AG04449 (cell line): Measurements from ENCODE around the gene FYB1.

Experiments
- CTCF ChIA-PET: fragments of 350-600 bp; formaldehyde crosslinking; extraction: SDS; loops from one replicate; lab custom pipeline; 2021; ENCODE audit warnings: antibody characterized with exemption; lab: Yijun Ruan, JAX
- POLR2A ChIA-PET: fragments of 400-600, 350-600 bp; formaldehyde crosslinking; extraction: SDS; loops from one replicate; lab custom pipeline; 2020; ENCODE audit warnings: antibody characterized with exemption, inconsistent platforms; lab: Yijun Ruan, JAX
- DNase-seq: peaks from one replicate; pipeline ENCODE4 v3.0.0-alpha.2; 2010; ENCODE audit warnings: low read depth, low spot score
- H3K4me3 ChIP-seq: 2 replicates; pipeline ENCODE4 v1.5.1; 2011; ENCODE audit warnings: low read depth, mild to moderate bottlenecking, control low read depth, low read length
- TF ChIP-seq, protein P1 (sequence below): IDR thresholded peaks from one replicate; pipeline ENCODE4 v1.5.1; 2011; ENCODE audit warnings: mild to moderate bottlenecking, moderate library complexity, low read length, control low read depth, inconsistent platforms; ENCODE audit not compliant: insufficient read depth; ENCODE audit errors: missing control alignments

The FYB1 gene

DNA sequence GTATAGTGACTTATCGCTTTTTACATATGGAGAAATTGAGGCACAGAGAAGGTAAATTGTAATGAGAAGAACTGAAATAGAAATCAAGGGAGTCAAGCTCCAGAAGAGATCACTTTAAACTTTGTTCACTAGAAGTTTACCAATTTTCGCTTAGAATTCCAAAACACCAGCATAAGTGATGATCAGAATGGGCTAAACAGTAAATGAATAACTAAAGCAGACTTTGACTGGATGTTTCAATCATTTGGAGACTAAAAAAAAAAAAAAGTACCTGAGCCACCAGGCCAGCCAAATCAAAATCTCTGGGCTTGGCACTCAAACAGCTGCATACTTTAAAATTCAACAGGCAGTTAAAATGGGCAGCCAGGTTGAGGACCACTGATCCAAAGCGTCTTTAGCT lies 38.2 kb upstream of the FYB1 start:
- TF ChIP-seq, protein P1, sequence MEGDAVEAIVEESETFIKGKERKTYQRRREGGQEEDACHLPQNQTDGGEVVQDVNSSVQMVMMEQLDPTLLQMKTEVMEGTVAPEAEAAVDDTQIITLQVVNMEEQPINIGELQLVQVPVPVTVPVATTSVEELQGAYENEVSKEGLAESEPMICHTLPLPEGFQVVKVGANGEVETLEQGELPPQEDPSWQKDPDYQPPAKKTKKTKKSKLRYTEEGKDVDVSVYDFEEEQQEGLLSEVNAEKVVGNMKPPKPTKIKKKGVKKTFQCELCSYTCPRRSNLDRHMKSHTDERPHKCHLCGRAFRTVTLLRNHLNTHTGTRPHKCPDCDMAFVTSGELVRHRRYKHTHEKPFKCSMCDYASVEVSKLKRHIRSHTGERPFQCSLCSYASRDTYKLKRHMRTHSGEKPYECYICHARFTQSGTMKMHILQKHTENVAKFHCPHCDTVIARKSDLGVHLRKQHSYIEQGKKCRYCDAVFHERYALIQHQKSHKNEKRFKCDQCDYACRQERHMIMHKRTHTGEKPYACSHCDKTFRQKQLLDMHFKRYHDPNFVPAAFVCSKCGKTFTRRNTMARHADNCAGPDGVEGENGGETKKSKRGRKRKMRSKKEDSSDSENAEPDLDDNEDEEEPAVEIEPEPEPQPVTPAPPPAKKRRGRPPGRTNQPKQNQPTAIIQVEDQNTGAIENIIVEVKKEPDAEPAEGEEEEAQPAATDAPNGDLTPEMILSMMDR, result no peak
- CTCF ChIA-PET, result interaction anchor here (1.0 to 2.3 kb wide), 2 partner anchors 26 to 41 kb away, joined by 3 to 10 read pairs; no protein-coding TSS in a partner anchor
- POLR2A ChIA-PET, result no interaction called here
- H3K4me3 ChIP-seq, result no peak overlapping the region
- DNase-seq, result no peak

DNA sequence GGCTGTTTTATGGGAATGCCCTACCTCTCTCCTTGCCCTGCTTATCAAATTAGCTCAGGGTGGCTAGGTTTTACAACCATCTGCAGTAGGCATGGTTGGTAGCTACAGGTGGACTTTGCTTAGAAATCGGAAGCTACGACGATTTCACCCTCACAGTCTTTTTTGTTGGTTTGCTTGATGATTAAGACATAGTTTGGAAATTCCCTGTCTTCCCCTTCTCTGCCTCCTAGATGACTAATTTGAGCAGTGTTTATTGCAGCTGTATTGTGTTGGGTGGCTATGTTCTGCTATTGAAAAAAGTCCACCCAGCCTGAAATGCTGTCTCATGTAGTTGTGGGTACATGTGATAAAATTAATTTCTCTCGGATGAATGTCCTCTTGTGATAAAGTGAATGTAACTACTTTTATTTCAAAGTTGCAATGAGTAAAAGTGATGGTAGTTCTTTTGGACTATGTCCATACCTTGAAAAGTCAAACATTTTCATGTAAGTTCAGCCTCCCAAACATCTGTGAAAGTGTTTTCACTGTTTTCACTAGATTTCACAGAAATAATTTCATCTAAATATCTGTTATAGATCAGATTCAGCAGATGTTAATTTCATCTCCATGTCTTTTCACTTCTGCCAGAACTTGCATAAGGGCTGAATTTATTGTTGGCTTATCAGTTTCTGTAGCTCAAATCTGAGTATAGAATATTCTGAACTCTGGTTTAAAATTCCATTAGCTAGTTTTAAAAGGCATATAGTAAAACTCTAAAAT lies 37.3 kb upstream of the FYB1 start:
- POLR2A ChIA-PET, result no interaction called here
- CTCF ChIA-PET, result interaction anchor here (1.0 to 2.3 kb wide), 2 partner anchors 27 to 40 kb away, joined by 3 to 10 read pairs; no protein-coding TSS in a partner anchor
- peak; percentile 31 for DNase-seq
- TF ChIP-seq, protein P1, result no peak
- H3K4me3 ChIP-seq, result no peak overlapping the region

DNA sequence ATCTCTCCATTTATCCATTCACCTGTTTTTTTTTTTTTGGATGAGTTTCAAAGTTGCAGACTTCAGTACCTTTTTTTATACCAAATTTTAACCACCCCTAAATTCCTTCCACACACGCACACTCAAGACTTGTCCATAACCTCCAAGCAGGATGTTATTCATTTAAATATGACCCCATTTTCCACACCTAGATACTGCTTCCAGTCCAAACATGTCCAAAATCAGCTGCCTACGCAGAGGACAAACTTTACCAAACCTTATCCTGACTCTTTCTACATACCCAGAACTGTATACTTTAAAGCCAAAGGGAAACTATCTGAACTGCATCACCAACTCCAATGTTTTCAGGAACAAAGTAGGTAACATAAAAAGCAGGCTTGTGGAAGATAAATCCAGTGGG lies 36.0 kb upstream of the FYB1 start:
- POLR2A ChIA-PET, result no interaction called here
- DNase-seq, result no peak
- TF ChIP-seq, protein P1, result no peak
- CTCF ChIA-PET, result interaction anchor here (1.6 kb wide), 1 partner anchor 39 kb away, joined by 5 read pairs; no protein-coding TSS in a partner anchor
- H3K4me3 ChIP-seq, result no peak overlapping the region

DNA sequence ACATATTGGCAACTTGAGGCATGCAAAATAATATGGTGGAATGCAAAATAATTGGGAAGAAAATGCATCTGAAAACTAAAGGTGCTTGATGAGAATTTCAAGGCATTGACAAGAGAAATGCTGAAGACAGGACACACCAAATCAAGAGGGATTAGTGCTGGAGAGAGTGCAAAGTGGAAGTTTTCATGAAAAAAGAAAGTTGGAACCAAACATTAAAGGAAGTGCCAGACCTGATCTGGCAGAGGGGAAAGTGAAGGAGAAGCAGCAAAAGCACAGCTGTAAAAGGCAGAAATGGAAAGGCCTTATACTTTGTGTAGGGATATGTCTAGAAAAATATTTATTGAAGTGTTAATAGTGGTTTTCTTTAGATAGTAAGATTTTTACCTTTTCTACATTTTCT lies 35.3 kb upstream of the FYB1 start:
- no peak overlapping the region for H3K4me3 ChIP-seq
- CTCF ChIA-PET, result interaction anchor here (1.6 kb wide), 1 partner anchor 38 kb away, joined by 5 read pairs; no protein-coding TSS in a partner anchor
- POLR2A ChIA-PET, result no interaction called here
- no peak for DNase-seq
- TF ChIP-seq, protein P1, result no peak

DNA sequence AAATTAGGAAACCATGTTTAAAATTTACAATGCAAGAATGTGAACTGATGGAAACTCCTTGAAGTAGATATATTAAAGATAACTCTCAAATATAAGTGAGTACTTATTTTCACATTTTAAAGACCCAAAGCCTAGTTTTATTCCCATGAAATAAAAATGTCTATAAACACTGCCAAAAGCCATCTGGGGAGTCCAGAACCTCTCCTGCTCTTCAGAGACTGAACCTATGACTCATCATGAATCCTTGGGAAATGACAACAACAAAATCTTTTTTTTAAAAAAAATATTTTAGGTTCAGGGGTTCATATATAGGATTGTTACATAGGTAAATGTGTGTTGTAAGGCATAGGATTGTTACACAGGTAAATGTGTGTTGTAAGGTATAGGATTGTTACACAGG lies 33.8 kb upstream of the FYB1 start:
- CTCF ChIA-PET, result interaction anchor here (1.2 to 1.3 kb wide), 2 partner anchors 30 to 35 kb away, joined by 3 to 7 read pairs; no protein-coding TSS in a partner anchor
- no peak overlapping the region for H3K4me3 ChIP-seq
- DNase-seq, result no peak
- TF ChIP-seq, protein P1, result no peak
- POLR2A ChIA-PET, result no interaction called here

DNA sequence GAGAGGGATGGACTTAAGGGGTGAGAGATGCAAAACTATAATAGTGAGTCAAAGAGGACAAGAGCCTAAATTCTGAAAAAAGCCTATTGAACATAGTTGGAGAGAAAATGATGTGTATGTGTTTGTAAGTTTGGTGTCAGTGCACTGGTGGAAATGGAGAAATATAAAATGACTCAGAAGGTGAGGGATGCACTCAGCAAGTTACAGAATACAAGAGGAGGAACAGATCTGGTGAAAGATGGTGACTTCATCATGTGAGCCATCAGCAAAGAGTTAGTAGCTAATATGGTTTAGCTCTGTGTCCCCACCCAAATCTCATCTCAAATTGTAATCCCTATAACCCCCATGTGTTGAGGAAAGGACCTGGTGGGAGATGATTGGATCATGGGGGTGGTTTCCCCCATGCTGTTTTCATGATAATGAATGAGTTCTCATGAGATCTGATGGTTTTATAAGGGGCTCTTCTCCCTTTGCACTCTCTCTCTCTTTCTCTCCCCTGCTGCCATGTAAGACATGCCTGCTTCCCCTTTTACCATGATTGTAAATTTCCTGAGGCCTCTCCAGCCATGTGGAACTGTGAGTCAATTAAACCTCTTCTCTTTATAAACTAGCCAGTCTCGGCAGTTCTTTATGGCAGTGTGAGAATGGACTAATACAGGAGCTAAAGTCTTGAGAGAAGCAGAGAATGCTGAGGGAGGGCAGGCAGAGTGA lies 30.4 kb upstream of the FYB1 start:
- CTCF ChIA-PET, result interaction anchor here (1.5 kb wide), 1 partner anchor 33 kb away, joined by 5 read pairs; no protein-coding TSS in a partner anchor
- TF ChIP-seq, protein P1, result no peak
- no peak overlapping the region for H3K4me3 ChIP-seq
- no peak for DNase-seq
- POLR2A ChIA-PET, result no interaction called here
